Neural progenitor cell (in vitro differentiated cells): ENCODE measurements around the gene CYBB. TPM values are rescaled to one million over a fixed set of nuclear protein-coding genes. Genes with fewer than 3 reads are reported as not detected.

ENCODE experiments used
- DNase-seq: peaks from one replicate; pipeline ENCODE4 v3.0.0-alpha.2; 2016; ENCODE audit warnings: low spot score
- H2AFZ ChIP-seq: fragments of 200-600 bp; sonication (generic); replicated peaks from 2 replicates; pipeline ENCODE4 v1.6.1; 2016; ENCODE audit warnings: antibody characterized with exemption
- H3F3A ChIP-seq: fragments of 200-600 bp; sonication (generic); 2 replicates; pipeline ENCODE4 v1.6.1; 2016; ENCODE audit warnings: antibody characterized with exemption, low read depth
- H3K27ac ChIP-seq: fragments of 200-600 bp; sonication (generic); 2 replicates; pipeline ENCODE4 v1.5.1; 2016; ENCODE audit warnings: mild to moderate bottlenecking
- H3K27me3 ChIP-seq: fragments of 200-600 bp; sonication (generic); 2 replicates; pipeline ENCODE4 v1.6.1; 2016; ENCODE audit warnings: mild to moderate bottlenecking, moderate library complexity
- H3K36me3 ChIP-seq: fragments of 200-600 bp; sonication (generic); 2 replicates; pipeline ENCODE4 v1.5.1; 2016
- H3K4me1 ChIP-seq: fragments of 200-600 bp; sonication (generic); 2 replicates; pipeline ENCODE4 v1.6.1; 2016; ENCODE audit warnings: mixed run types
- H3K4me2 ChIP-seq: fragments of 200-600 bp; sonication (generic); 2 replicates; pipeline ENCODE4 v1.6.1; 2016
- H3K4me3 ChIP-seq: fragments of 200-600 bp; sonication (generic); 2 replicates; pipeline ENCODE4 v1.5.1; 2016
- H3K79me2 ChIP-seq: fragments of 200-600 bp; sonication (generic); 2 replicates; pipeline ENCODE4 v1.6.1; 2016; ENCODE audit warnings: low read depth
- H3K9ac ChIP-seq: fragments of 200-600 bp; sonication (generic); 2 replicates; pipeline ENCODE4 v1.6.1; 2016
- H3K9me3 ChIP-seq: fragments of 200-600 bp; sonication (generic); 2 replicates; pipeline ENCODE4 v1.5.1; 2016; ENCODE audit warnings: low read depth
- H4K20me1 ChIP-seq: fragments of 200-600 bp; sonication (generic); 2 replicates; pipeline ENCODE4 v1.6.1; 2016; ENCODE audit warnings: low read depth
- H3K27ac Mint-ChIP-seq: 3 replicates; pipeline ENCODE4 v1.8.0; 2021; ENCODE audit warnings: mixed read lengths
- H3K27me3 Mint-ChIP-seq: 2 replicates; pipeline ENCODE4 v1.8.0; 2022; ENCODE audit warnings: low read depth, mild to moderate bottlenecking, inconsistent platforms, moderate library complexity, mixed read lengths; ENCODE audit not compliant: insufficient read depth
- H3K36me3 Mint-ChIP-seq: 3 replicates; pipeline ENCODE4 v1.8.0; 2021; ENCODE audit warnings: mixed read lengths
- H3K4me1 Mint-ChIP-seq: 3 replicates; pipeline ENCODE4 v1.8.0; 2021; ENCODE audit warnings: mixed read lengths
- H3K4me3 Mint-ChIP-seq: 3 replicates; pipeline ENCODE4 v1.8.0; 2021; ENCODE audit warnings: mild to moderate bottlenecking, moderate library complexity, mixed read lengths
- H3K9me3 Mint-ChIP-seq: 3 replicates; pipeline ENCODE4 v1.8.0; 2020; ENCODE audit warnings: mixed read lengths
- EZH2 ChIP-seq: fragments of 200-600 bp; sonication (generic); IDR thresholded peaks from 2 replicates; pipeline ENCODE4 v1.6.1; 2017; ENCODE audit warnings: antibody characterized with exemption, mild to moderate bottlenecking, moderate library complexity
- EZH2phosphoT487 ChIP-seq: fragments of 200-600 bp; sonication (generic); IDR thresholded peaks from 2 replicates; pipeline ENCODE4 v1.6.1; 2017; ENCODE audit warnings: antibody characterized with exemption
- total RNA-seq: library from RNA; depleted of rRNA; stranded (reverse); fragments of >200 nt; gene quantifications from 2 replicates; pipeline ENCODE4 v1.2.3, GENCODE V29; 2015; ENCODE audit warnings: low replicate concordance
- TF ChIP-seq, protein P1 (sequence below): fragments of 200-600 bp; sonication (generic); IDR thresholded peaks from 2 replicates; pipeline ENCODE4 v1.5.1; 2017; ENCODE audit warnings: antibody characterized with exemption, mild to moderate bottlenecking

The CYBB gene
- total RNA-seq, 1 donor from 2014 or later: not detected

DNA sequence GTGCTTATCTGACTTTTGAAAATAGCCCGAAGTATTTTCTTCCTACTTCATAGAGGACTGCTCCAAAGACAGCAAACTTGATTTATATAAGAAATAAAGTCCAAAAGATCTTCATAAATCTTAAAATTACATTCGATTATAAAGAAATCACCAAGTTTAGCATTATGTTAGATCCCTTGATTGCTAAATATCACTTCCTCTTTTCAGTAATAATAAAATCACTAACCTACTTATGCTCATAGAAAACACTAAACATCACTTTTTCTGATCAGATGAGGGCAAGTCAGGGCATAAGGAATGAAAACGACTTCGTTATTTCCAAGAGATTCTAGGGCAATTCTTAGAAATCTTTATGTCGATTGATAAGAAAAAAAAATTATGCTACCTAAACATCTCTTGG is 35.5 kb downstream of the CYBB start:
- Mint-ChIP-seq H3K36me3 (no peaks in the 10 kb centered on the region), H3K4me1 (no peaks in the 10 kb centered on the region), H3K9me3 (no peaks in the 10 kb centered on the region), H3K4me3 (no peak overlapping the region), H3K27me3 (no peaks in the 10 kb centered on the region), H3K27ac (no peak overlapping the region)
- no peak overlapping the region for H3K4me3 ChIP-seq
- H3K27me3 ChIP-seq: no peaks in the 10 kb centered on the region
- no peak overlapping the region for H3K9ac ChIP-seq
- DNase-seq: no peak
- H3K27ac ChIP-seq: no peak overlapping the region
- no peaks in the 10 kb centered on the region for H3K4me1 ChIP-seq
- no peaks in the 10 kb centered on the region for H3K9me3 ChIP-seq
- no peaks in the 10 kb centered on the region for H3K79me2 ChIP-seq
- TF ChIP-seq EZH2: no peak
- TF ChIP-seq EZH2phosphoT487: no peak
- TF ChIP-seq, protein P1, sequence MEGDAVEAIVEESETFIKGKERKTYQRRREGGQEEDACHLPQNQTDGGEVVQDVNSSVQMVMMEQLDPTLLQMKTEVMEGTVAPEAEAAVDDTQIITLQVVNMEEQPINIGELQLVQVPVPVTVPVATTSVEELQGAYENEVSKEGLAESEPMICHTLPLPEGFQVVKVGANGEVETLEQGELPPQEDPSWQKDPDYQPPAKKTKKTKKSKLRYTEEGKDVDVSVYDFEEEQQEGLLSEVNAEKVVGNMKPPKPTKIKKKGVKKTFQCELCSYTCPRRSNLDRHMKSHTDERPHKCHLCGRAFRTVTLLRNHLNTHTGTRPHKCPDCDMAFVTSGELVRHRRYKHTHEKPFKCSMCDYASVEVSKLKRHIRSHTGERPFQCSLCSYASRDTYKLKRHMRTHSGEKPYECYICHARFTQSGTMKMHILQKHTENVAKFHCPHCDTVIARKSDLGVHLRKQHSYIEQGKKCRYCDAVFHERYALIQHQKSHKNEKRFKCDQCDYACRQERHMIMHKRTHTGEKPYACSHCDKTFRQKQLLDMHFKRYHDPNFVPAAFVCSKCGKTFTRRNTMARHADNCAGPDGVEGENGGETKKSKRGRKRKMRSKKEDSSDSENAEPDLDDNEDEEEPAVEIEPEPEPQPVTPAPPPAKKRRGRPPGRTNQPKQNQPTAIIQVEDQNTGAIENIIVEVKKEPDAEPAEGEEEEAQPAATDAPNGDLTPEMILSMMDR: no peak
- H4K20me1 ChIP-seq: no peaks in the 10 kb centered on the region
- H3K36me3 ChIP-seq: no peaks in the 10 kb centered on the region
- no peak overlapping the region for H3K4me2 ChIP-seq
- H2AFZ ChIP-seq: no peak overlapping the region
- H3F3A ChIP-seq: no peaks in the 10 kb centered on the region

GRCh38 chrX:37816766-37817165 is 36.9 kb downstream of the CYBB start:
- Histone ChIP-seq H3K27me3 (no peaks in the 10 kb centered on the region), H3K27ac (no peak overlapping the region), H3K79me2 (no peaks in the 10 kb centered on the region), H2AFZ (no peak overlapping the region), H4K20me1 (no peaks in the 10 kb centered on the region), H3K36me3 (no peaks in the 10 kb centered on the region), H3F3A (no peaks in the 10 kb centered on the region), H3K4me1 (no peaks in the 10 kb centered on the region), H3K4me3 (no peak overlapping the region), H3K9ac (no peak overlapping the region), H3K4me2 (no peak overlapping the region), H3K9me3 (no peaks in the 10 kb centered on the region)
- Mint-ChIP-seq H3K9me3 (no peaks in the 10 kb centered on the region), H3K36me3 (no peaks in the 10 kb centered on the region), H3K27me3 (no peaks in the 10 kb centered on the region), H3K4me3 (no peak overlapping the region), H3K4me1 (no peaks in the 10 kb centered on the region), H3K27ac (no peak overlapping the region)
- no peak for DNase-seq
- TF ChIP-seq EZH2 (no peak), EZH2phosphoT487 (no peak)
- TF ChIP-seq, protein P1: no peak

GRCh38 chrX:37817176-37817575 is 37.3 kb downstream of the CYBB start:
- Histone ChIP-seq H3K27me3 (no peaks in the 10 kb centered on the region), H2AFZ (no peak overlapping the region), H3K4me1 (no peaks in the 10 kb centered on the region), H3K9ac (no peak overlapping the region), H3K27ac (no peak overlapping the region), H3F3A (no peaks in the 10 kb centered on the region), H4K20me1 (no peaks in the 10 kb centered on the region), H3K4me3 (no peak overlapping the region), H3K36me3 (no peaks in the 10 kb centered on the region), H3K79me2 (no peaks in the 10 kb centered on the region), H3K4me2 (no peak overlapping the region), H3K9me3 (no peaks in the 10 kb centered on the region)
- DNase-seq: no peak
- no peaks in the 10 kb centered on the region for H3K36me3 Mint-ChIP-seq
- H3K4me3 Mint-ChIP-seq: no peak overlapping the region
- H3K4me1 Mint-ChIP-seq: no peaks in the 10 kb centered on the region
- TF ChIP-seq EZH2phosphoT487 (no peak), EZH2 (no peak)
- TF ChIP-seq, protein P1: no peak
- no peak overlapping the region for H3K27ac Mint-ChIP-seq
- H3K9me3 Mint-ChIP-seq: no peaks in the 10 kb centered on the region
- no peaks in the 10 kb centered on the region for H3K27me3 Mint-ChIP-seq

- H3K4me3 Mint-ChIP-seq: no peak overlapping the region
- H3K4me1 ChIP-seq: no peaks in the 10 kb centered on the region
- no peak overlapping the region for H3K4me2 ChIP-seq
- no peak overlapping the region for H3K27ac Mint-ChIP-seq
- H3K4me1 Mint-ChIP-seq: no peaks in the 10 kb centered on the region
- H3K36me3 Mint-ChIP-seq: no peaks in the 10 kb centered on the region
- no peak overlapping the region for H3K4me3 ChIP-seq
- H3K9ac ChIP-seq: no peak overlapping the region
- H2AFZ ChIP-seq: no peak overlapping the region
- H3K36me3 ChIP-seq: no peaks in the 10 kb centered on the region
- no peaks in the 10 kb centered on the region for H3K27me3 ChIP-seq
- no peak for DNase-seq
- H3K27me3 Mint-ChIP-seq: no peaks in the 10 kb centered on the region
- H3F3A ChIP-seq: no peaks in the 10 kb centered on the region
- H3K9me3 Mint-ChIP-seq: no peaks in the 10 kb centered on the region
- H3K9me3 ChIP-seq: no peaks in the 10 kb centered on the region
- H4K20me1 ChIP-seq: no peaks in the 10 kb centered on the region
- no peak overlapping the region for H3K27ac ChIP-seq
- no peaks in the 10 kb centered on the region for H3K79me2 ChIP-seq
- TF ChIP-seq EZH2 (no peak), EZH2phosphoT487 (no peak)
- TF ChIP-seq, protein P1: no peak
These were observed 37.7 kb downstream of the CYBB start for GRCh38 chrX:37817579-37817978.
